AG10803 (cell line): ENCODE measurements around the gene CXXC5.
A peak's percentile ranks its signal among the peaks of the same experiment; 100 is the strongest.

Source experiments
- DNase-seq: peaks from one replicate; pipeline ENCODE4 v3.0.0; 2010; ENCODE audit warnings: low read depth
- H3K4me3 ChIP-seq: 2 replicates; pipeline ENCODE4 v1.5.1; 2011; ENCODE audit warnings: mild to moderate bottlenecking, low read length, control low read depth
- CTCF ChIP-seq: conservative IDR thresholded peaks from 2 replicates; pipeline ENCODE4 v1.5.1; 2011; ENCODE audit warnings: mild to moderate bottlenecking, low read length, control low read depth, inconsistent platforms

CXXC5 gene

GRCh38 chr5:139659695-139660101, 11.5 kb downstream of the CXXC5 start:
- no peak for TF ChIP-seq CTCF
- no peak for DNase-seq

GRCh38 chr5:139660105-139660922, 12.2 kb downstream of the CXXC5 start:
- H3K4me3 ChIP-seq: peak overlapping the region; percentile 52
- no peak for TF ChIP-seq CTCF
- peak; percentile 55 for DNase-seq

More at GRCh38 chr5:139659695-139660101, 11.5 kb downstream of the CXXC5 start:
- H3K4me3 ChIP-seq: peak overlapping the region; percentile 52

- peak overlapping the region; percentile 31 for H3K4me3 ChIP-seq
- DNase-seq: peak; percentile 95
- TF ChIP-seq CTCF: 0 out of 2 replicates have a peak, but pooled peaks have one; percentile 1
These were observed 13.0 kb downstream of the CXXC5 start for GRCh38 chr5:139660923-139661814.

GRCh38 chr5:139662617-139663016, 14.5 kb downstream of the CXXC5 start:
- no peak overlapping the region for H3K4me3 ChIP-seq
- no peak for DNase-seq
- TF ChIP-seq CTCF: no peak

GRCh38 chr5:139663207-139664085, 15.3 kb downstream of the CXXC5 start:
- no peak for DNase-seq
- TF ChIP-seq CTCF: no peak
- no peak overlapping the region for H3K4me3 ChIP-seq

GRCh38 chr5:139664086-139664693, 16.0 kb downstream of the CXXC5 start:
- no peak for TF ChIP-seq CTCF
- H3K4me3 ChIP-seq: no peak overlapping the region
- no peak for DNase-seq
